ENCODE measurements around the gene PPP1R8. TPM values are rescaled to one million over a fixed set of nuclear protein-coding genes. Genes with fewer than 3 reads are reported as not detected.
"Not testable (repeated sequence)": the region's sequence is repeated elsewhere in the genome, so short reads cannot be mapped to it uniquely, and the experiment has no call there.

PPP1R8 gene
- total RNA-seq, 1 donor from 2014 or later: 35.3 TPM

- DNase-seq (ENCODE audit: low spot score): no peak
These were observed 39.1 kb downstream of the PPP1R8 start for GRCh38 chr1:27869719-27870085.

DNA sequence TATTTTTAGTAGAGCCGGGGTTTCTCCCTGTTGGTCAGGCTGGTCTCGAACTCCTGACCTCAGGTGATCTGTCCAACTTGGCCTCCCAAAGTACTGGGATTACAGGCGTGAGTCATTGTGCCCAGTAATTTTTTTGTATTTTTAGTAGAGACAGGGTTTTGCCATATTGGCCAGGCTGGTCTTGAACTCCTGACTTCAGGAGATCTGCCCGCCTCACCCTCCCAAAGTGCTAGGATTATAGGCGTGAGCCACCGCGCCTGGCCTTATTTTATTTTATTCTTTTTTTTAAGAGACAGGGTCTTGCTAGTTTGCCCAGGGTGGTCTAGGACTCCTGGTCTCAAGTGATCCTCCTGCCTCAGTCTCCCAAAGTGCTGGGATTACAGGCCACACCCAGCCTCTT, 40.5 kb downstream of the PPP1R8 start:
- not testable (repeated sequence) for DNase-seq (ENCODE audit: low spot score)

DNA sequence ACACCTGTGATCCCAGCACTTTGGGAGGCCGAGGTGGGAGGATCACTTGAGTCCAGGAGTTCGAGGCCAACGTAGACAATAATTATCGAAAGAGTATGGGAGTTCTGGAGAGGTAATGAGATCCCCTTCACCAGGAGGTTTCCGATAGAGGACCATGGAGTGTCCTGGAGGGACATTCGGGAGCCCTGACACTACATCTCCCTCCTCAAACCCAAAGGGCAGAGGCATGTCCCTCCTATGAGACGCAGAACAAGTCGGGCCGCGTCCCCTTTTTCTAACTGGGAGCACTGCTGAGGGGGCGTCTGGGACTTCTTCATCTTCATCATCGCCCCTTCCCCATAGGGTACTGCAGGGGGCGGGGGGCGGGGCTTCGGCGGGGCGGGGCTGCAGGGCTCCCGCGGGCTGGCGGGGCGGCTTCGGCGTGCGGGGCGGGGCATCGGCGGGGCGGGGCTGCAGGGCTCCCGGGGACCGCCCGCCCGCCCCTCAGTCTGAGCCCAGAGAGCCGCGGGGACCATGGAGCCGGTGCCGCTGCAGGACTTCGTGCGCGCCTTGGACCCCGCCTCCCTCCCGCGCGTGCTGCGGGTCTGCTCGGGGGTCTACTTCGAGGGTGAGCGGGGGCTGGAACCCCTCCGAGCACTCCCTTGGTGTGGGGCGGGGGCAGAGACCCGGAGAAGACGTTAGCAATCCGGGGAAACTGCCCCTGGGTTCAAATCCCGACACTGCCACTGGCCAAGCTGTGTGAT, 41.6 kb downstream of the PPP1R8 start, which contains the start of gene THEMIS2:
Gene THEMIS2, plus strand, starts transcription at position 486 of the 743 bp plus-strand sequence. Its CDS starts 28 bp downstream, at position 514.
- peak; percentile 93 for DNase-seq (ENCODE audit: low spot score)

- DNase-seq (ENCODE audit: low spot score): peak; percentile 84
These were observed 42.4 kb downstream of the PPP1R8 start for GRCh38 chr1:27872802-27873551.

- DNase-seq (ENCODE audit: low spot score): peak; percentile 87
These were observed 43.2 kb downstream of the PPP1R8 start for GRCh38 chr1:27873671-27874384.

DNA sequence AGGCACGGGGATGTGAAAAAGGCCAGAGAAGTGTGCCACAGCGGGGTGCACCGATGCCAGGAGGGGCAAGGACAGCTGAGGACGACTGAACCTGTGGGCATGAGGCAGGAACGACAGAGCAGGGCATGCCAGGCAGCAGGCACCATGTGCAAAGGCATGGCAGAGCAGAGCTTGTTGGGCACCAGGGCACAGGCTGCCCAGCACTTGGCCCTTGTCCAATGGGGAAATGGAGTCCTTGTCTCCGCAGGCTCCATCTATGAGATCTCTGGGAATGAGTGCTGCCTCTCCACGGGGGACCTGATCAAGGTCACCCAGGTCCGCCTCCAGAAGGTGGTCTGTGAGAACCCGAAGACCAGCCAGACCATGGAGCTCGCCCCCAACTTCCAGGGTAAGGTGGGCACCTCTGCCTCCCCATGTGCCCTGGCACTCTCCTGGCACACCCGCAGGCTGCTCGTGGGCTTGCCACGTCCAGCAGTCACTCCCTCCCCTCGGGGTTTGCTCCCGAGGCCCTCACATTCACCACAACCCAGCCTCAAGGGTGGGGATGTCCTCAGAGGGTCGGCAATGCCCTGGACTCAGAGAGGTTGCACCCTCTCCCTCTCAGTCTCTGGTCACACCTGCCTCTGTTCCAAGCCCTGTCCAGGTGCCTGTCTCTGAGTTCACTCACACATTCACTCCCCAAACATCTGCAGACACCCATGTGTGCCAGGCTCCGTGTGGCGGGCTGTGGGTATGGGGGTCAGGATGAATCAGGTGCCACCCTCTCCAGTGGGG, 45.9 kb downstream of the PPP1R8 start:
- peak; percentile 76 for DNase-seq (ENCODE audit: low spot score)

GRCh38 chr1:27877115-27877416, 46.5 kb downstream of the PPP1R8 start:
- DNase-seq (ENCODE audit: low spot score): peak; percentile 11

DNA sequence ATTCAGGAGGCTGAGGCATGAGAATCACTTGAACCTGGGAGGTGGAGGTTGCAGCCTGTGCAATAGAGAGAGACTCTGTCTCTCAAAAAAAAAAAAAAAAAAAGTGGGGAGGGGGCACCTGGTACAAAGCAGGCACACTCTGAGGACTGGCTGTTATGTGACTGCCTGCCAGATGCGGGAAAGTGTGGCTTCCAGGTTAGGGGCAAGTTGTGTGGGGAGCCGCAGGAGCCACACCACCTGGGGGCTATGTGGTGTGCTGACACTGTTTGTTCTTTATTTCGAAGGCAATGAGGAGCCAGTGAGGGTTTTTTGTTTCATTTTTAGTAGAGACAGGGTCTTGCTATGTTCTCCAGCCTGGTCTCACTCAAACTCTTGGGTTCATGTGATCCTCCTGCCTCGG, 47.5 kb downstream of the PPP1R8 start:
- DNase-seq (ENCODE audit: low spot score): no peak

- DNase-seq (ENCODE audit: low spot score): no peak
These were observed 48.3 kb downstream of the PPP1R8 start for GRCh38 chr1:27878787-27879335.

GRCh38 chr1:27879374-27880082, 48.9 kb downstream of the PPP1R8 start:
- no peak for DNase-seq (ENCODE audit: low spot score)

- DNase-seq (ENCODE audit: low spot score): peak; percentile 69
These were observed 51.9 kb downstream of the PPP1R8 start for GRCh38 chr1:27882543-27882903.

DNA sequence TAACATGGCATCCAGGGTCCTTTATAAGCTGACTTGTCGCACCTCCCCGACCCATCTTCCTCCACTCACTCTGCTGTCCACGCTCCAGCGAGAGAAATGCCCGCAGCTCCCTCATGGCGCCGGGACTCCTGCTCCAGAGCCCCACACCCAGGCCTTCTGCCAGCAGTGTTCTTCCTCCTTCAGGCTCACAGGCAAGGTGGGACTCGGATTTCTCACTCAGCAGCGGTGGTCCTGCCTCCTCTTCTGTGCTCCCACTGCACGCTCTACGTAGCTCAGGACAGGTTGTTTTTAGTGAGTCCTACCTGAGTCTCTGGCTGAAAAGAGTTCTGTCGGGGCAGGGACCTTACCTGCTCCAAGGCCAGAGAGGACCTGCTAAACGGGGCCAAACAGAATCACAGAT, 53.0 kb downstream of the PPP1R8 start:
- DNase-seq (ENCODE audit: low spot score): peak; percentile 64

GRCh38 chr1:27884006-27884954, 53.7 kb downstream of the PPP1R8 start:
- peak; percentile 67 for DNase-seq (ENCODE audit: low spot score)

DNA sequence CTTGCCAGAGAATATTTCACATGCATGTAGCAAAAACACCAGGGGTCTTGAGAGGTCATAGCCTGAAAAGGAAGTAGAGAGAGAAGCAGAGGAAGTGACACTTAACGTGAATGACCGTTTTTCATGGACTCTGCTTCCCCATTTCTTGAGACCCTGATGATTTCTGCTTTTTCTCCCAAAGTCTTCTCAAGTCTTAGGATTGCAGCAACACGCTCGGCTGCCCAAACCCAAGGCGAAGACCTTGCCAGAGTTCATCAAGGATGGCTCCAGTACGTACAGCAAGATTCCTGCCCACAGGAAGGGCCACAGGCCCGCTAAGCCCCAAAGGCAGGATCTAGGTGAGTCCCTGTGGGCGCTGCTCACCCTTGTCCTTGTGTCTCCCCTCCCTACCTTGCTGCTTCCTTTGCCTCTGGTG, 54.5 kb downstream of the PPP1R8 start:
- peak; percentile 72 for DNase-seq (ENCODE audit: low spot score)

DNA sequence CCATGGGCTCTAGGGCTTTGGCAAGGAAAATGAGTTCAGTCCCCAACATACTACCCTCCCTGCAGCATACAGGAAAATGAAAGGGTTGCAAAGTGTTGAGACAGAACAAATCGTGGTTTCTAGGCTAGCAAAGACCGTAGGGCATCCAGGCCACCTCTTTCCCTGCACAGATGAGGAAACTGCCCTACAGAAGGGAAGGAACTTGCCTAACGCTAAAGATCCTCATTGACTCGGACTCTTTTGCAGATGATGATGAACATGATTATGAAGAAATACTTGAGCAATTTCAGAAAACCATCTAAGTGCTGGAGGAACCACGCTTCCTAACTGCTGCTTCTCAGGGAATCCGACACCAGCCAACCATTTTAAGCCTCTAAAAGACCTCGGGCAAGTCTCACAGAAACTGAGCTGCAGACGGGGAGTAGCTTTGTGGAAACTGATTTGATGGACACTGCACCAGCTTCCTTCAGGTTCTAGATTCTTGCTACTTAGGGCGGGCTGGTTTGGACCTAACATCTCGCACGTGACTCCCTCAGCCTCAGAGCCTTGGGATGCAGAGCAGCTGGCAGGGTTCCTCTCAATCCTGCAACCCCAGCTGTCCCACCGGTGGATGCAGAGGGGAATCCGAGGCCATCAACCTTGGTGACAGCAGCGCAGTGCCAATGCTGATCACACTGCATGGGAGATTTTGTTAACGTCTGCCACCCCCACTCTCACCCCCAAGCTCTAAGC, 55.2 kb downstream of the PPP1R8 start:
- DNase-seq (ENCODE audit: low spot score): peak; percentile 74

DNA sequence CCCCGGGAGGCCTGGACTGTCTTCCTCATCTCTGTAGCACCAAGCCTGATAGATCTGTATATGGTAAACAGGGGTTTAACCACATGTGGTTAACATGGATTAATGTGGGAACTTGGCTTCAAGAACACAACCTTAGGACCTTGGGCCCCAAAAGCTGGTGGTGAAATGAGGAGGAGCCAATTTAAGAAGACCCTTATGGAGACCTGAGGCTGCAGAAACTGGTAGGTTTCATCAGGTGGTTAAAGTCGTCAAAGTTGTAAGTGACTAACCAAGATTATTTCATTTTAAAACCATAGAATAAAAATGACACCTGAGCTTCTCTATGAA, 55.7 kb downstream of the PPP1R8 start:
- no peak for DNase-seq (ENCODE audit: low spot score)

DNA sequence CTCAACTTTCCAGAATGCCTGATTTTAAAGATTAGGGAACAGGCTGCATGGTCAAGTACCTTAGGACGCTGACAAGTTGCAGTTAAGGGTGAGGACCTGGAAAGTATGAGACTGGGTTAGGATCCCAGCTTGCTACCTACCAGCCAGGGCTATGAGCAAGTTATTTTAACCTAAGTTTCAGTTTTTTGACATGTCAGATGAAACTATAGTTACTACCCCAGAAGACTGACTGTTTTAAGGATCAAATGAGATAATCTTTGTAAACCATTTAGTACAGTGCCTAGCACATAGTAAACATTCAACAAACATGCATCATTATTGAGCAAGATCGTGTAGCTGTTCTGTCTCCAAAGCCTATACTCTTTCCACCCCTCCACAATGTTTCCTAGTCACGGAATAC, 56.2 kb downstream of the PPP1R8 start:
- no peak for DNase-seq (ENCODE audit: low spot score)

GRCh38 chr1:27887215-27888021, 56.8 kb downstream of the PPP1R8 start:
- peak; percentile 35 for DNase-seq (ENCODE audit: low spot score)

All from mesenteric fat pad (tissue), 1 donor.